Muscle layer of colon (tissue), 2 donors: ENCODE data around the gene CYP4F11.
"Not testable (repeated sequence)": the region's sequence is repeated elsewhere in the genome, so short reads cannot be mapped to it uniquely, and the experiment has no call there.

ENCODE experiments used
- H3K27ac ChIP-seq: one replicate; pipeline ENCODE4 v1.7.0; 2013; ENCODE audit warnings: low read depth, mild to moderate bottlenecking, low read length, moderate library complexity
- H3K27me3 ChIP-seq, 2 donors: one replicate each; pipeline ENCODE4 v1.7.0; 2013; ENCODE audit warnings: low read length in 2 of 2, mild to moderate bottlenecking in 2 of 2; ENCODE audit not compliant: insufficient read depth in 2 of 2, control insufficient read depth in 1 of 2
- H3K36me3 ChIP-seq: one replicate; pipeline ENCODE4 v1.7.0; 2013; ENCODE audit warnings: mild to moderate bottlenecking, low read length; ENCODE audit not compliant: insufficient read depth
- H3K4me1 ChIP-seq: one replicate; pipeline ENCODE4 v1.7.0; 2013; ENCODE audit warnings: mild to moderate bottlenecking, low read length; ENCODE audit not compliant: insufficient read depth
- H3K4me3 ChIP-seq, 2 donors: one replicate each; pipeline ENCODE4 v1.7.0; 2013; ENCODE audit warnings: low read length in 2 of 2, low read depth in 1 of 2, mild to moderate bottlenecking in 1 of 2, moderate library complexity in 1 of 2
- H3K9ac ChIP-seq: one replicate; pipeline ENCODE4 v1.7.0; 2013; ENCODE audit warnings: low read length
- H3K9me3 ChIP-seq: one replicate; pipeline ENCODE4 v1.7.0; 2013; ENCODE audit warnings: mild to moderate bottlenecking, low read length
- donor health status: abdominal sarcoma.
- donor health status: Adenocarcinoma of cecum.

The CYP4F11 gene

GRCh38 chr19:15897026-15897737 is 37.1 kb downstream of the CYP4F11 start:
- Histone ChIP-seq H3K27me3 (peaks cover 0 to 18% of the 10 kb centered on the region in 2 donors), H3K36me3 (no peaks in the 10 kb centered on the region), H3K4me1 (no peaks in the 10 kb centered on the region), H3K27ac (no peak overlapping the region), H3K4me3 (no peak overlapping the region), H3K9ac (no peak overlapping the region), H3K9me3 (no peaks in the 10 kb centered on the region)

- Histone ChIP-seq H3K4me1 (no peaks in the 10 kb centered on the region), H3K4me3 (no peak overlapping the region), H3K9ac (no peak overlapping the region), H3K27ac (no peak overlapping the region), H3K36me3 (no peaks in the 10 kb centered on the region), H3K27me3 (peaks cover 0 to 14% of the 10 kb centered on the region in 2 donors), H3K9me3 (no peaks in the 10 kb centered on the region)
Observed at GRCh38 chr19:15895876-15896430, 38.4 kb downstream of the CYP4F11 start.

- Histone ChIP-seq H3K36me3 (no peaks in the 10 kb centered on the region), H3K9me3 (no peaks in the 10 kb centered on the region), H3K4me3 (no peak overlapping the region), H3K4me1 (no peaks in the 10 kb centered on the region), H3K9ac (no peak overlapping the region), H3K27ac (no peak overlapping the region), H3K27me3 (peaks cover 0 to 14% of the 10 kb centered on the region in 2 donors)
Observed at GRCh38 chr19:15894359-15894758, 40.0 kb downstream of the CYP4F11 start.

GRCh38 chr19:15893477-15893876 is 40.9 kb downstream of the CYP4F11 start:
- Histone ChIP-seq H3K4me3 (no peak overlapping the region), H3K4me1 (no peaks in the 10 kb centered on the region), H3K27ac (no peak overlapping the region), H3K36me3 (no peaks in the 10 kb centered on the region), H3K9me3 (no peaks in the 10 kb centered on the region), H3K9ac (no peak overlapping the region), H3K27me3 (peaks cover 0 to 14% of the 10 kb centered on the region in 2 donors)

GRCh38 chr19:15892012-15892411 is 42.3 kb downstream of the CYP4F11 start:
- Histone ChIP-seq H3K9ac (no peak overlapping the region), H3K27me3 (peaks cover 0 to 4% of the 10 kb centered on the region in 2 donors), H3K9me3 (no peaks in the 10 kb centered on the region), H3K4me1 (no peaks in the 10 kb centered on the region), H3K4me3 (no peak overlapping the region), H3K36me3 (no peaks in the 10 kb centered on the region), H3K27ac (no peak overlapping the region)

GRCh38 chr19:15891434-15891833 is 42.9 kb downstream of the CYP4F11 start:
- Histone ChIP-seq H3K4me1 (no peaks in the 10 kb centered on the region), H3K27me3 (peaks cover 0 to 4% of the 10 kb centered on the region in 2 donors), H3K9ac (no peak overlapping the region), H3K4me3 (no peak overlapping the region), H3K36me3 (no peaks in the 10 kb centered on the region), H3K9me3 (no peaks in the 10 kb centered on the region), H3K27ac (no peak overlapping the region)

- not testable (repeated sequence) for H3K4me3 ChIP-seq, H3K27ac ChIP-seq, H3K9ac ChIP-seq, H3K9me3 ChIP-seq, H3K4me1 ChIP-seq, H3K36me3 ChIP-seq, H3K27me3 ChIP-seq
Observed at GRCh38 chr19:15889339-15889738, 45.0 kb downstream of the CYP4F11 start.

- Histone ChIP-seq H3K4me1 (no peaks in the 10 kb centered on the region), H3K9me3 (no peaks in the 10 kb centered on the region), H3K4me3 (no peak overlapping the region), H3K36me3 (no peaks in the 10 kb centered on the region), H3K27me3 (no peaks in the 10 kb centered on the region), H3K9ac (no peak overlapping the region), H3K27ac (no peak overlapping the region)
Observed at GRCh38 chr19:15885919-15886318, 48.4 kb downstream of the CYP4F11 start.

- Histone ChIP-seq H3K9ac (no peak overlapping the region), H3K27me3 (no peaks in the 10 kb centered on the region), H3K27ac (no peak overlapping the region), H3K4me1 (no peaks in the 10 kb centered on the region), H3K4me3 (no peak overlapping the region), H3K9me3 (no peaks in the 10 kb centered on the region), H3K36me3 (no peaks in the 10 kb centered on the region)
Observed at GRCh38 chr19:15885167-15885566, 49.2 kb downstream of the CYP4F11 start.

GRCh38 chr19:15883329-15883728 is 51.0 kb downstream of the CYP4F11 start:
- not testable (repeated sequence) for H3K9ac ChIP-seq, H3K4me1 ChIP-seq, H3K27me3 ChIP-seq, H3K27ac ChIP-seq, H3K36me3 ChIP-seq, H3K4me3 ChIP-seq, H3K9me3 ChIP-seq

GRCh38 chr19:15874821-15875474 is 59.4 kb downstream of the CYP4F11 start:
- Histone ChIP-seq H3K4me1 (no peaks in the 10 kb centered on the region), H3K9ac (no peak overlapping the region), H3K27ac (no peak overlapping the region), H3K4me3 (no peak overlapping the region), H3K36me3 (no peaks in the 10 kb centered on the region), H3K27me3 (peaks cover 0 to 6% of the 10 kb centered on the region in 2 donors), H3K9me3 (no peaks in the 10 kb centered on the region)

GRCh38 chr19:15873771-15874170 is 60.6 kb downstream of the CYP4F11 start:
- H3K27me3 ChIP-seq, H3K9ac ChIP-seq, H3K4me1 ChIP-seq, H3K9me3 ChIP-seq, H3K36me3 ChIP-seq, H3K27ac ChIP-seq, H3K4me3 ChIP-seq: not testable (repeated sequence)
